ENCODE measurements around the gene MAP3K21. TPM values are rescaled to one million over a fixed set of nuclear protein-coding genes. Genes with fewer than 3 reads are reported as not detected.

Gene MAP3K21
- total and polyA plus RNA-seq, 2 of the 4 experiments (the other 2 are of a cell fraction), result 0.15 to 0.18 TPM

GRCh38 chr1:233338102-233338501 is 10.6 kb downstream of the MAP3K21 start:
- no peaks in the 10 kb centered on the region for H4K20me1 ChIP-seq (ENCODE audit: insufficient read depth, low read length)
- dilution Hi-C loops (cut with HindIII; ENCODE audit: low sequenced_read_pairs, unreplicated experiment), result no loop called here
- H3K27me3 ChIP-seq (ENCODE audit: control insufficient read depth, insufficient read depth, low read length), result peaks cover 5% of the 10 kb centered on the region
- no peak overlapping the region for H3K23ac ChIP-seq (ENCODE audit: low read depth, low read length)
- intact Hi-C loops (cut with micrococcal nuclease), result no loop called here
- in situ Hi-C loops (cut with MboI; ENCODE audit: low sequenced_read_pairs), result no loop called here
- no peak overlapping the region for H3K4me3 ChIP-seq (ENCODE audit: insufficient read depth, low read depth, low read length)
- no peak overlapping the region for H3K9ac ChIP-seq (ENCODE audit: low read depth, low read length)
- no peak overlapping the region for H2AK9ac ChIP-seq (replicated peaks; ENCODE audit: low read depth, low read length, poor library complexity)
- no peak overlapping the region for H3K4me2 ChIP-seq (ENCODE audit: low read depth, low read length)
- no peak overlapping the region for H3K27ac ChIP-seq (ENCODE audit: insufficient read depth, low read length)
- TF ChIP-seq MAFK (IDR thresholded peaks at IDR 0.05; ENCODE audit: low read depth, low read length) (no peak), SMC3 (IDR thresholded peaks at IDR 0.05; ENCODE audit: low read depth, low read length) (no peak), RAD21 (IDR thresholded peaks at IDR 0.05; ENCODE audit: low read length) (no peak)
- no peak overlapping the region for H3K56ac ChIP-seq (ENCODE audit: extremely low read depth, insufficient read depth, low read length)
- no TSS peak for BruUV-seq (replicated peaks)
- H2BK5ac ChIP-seq (ENCODE audit: low read depth, low read length, poor library complexity, severe bottlenecking), result no peak overlapping the region
- H3K4ac ChIP-seq (ENCODE audit: low read depth, low read length), result no peak overlapping the region
- CTCF ChIA-PET, result interaction anchor here (0.7 kb wide), 1 partner anchor 26 kb away, joined by 3 read pairs; no protein-coding TSS in a partner anchor
- H2BK120ac ChIP-seq (ENCODE audit: low read depth, low read length), result no peak overlapping the region
- no peak overlapping the region for H3K14ac ChIP-seq (replicated peaks; ENCODE audit: low read depth, low read length)
- POLR2A ChIA-PET (ENCODE audit: unreplicated experiment), result no interaction called here
- no peak overlapping the region for H4K8ac ChIP-seq (ENCODE audit: low read depth in 2 of 2, low read length in 2 of 2)
- H3K18ac ChIP-seq (ENCODE audit: low read depth, low read length), result no peak overlapping the region
- H3K4me1 ChIP-seq (ENCODE audit: control insufficient read depth, insufficient read depth, low read length), result no peaks in the 10 kb centered on the region
- ATAC-seq (ENCODE audit: low read depth) (no peak), DNase-seq (no peak)
- no peak overlapping the region for H4K91ac ChIP-seq (ENCODE audit: insufficient read depth, low read depth, low read length)
- H3K9me1 ChIP-seq (ENCODE audit: insufficient read depth, low read length), result no peaks in the 10 kb centered on the region
- H2AFZ ChIP-seq (replicated peaks; ENCODE audit: low read length, poor library complexity), result no peak overlapping the region
- H3K79me1 ChIP-seq (ENCODE audit: low read depth in 1 of 2, low read length in 2 of 2), result no peaks in the 10 kb centered on the region
- no peak overlapping the region for H4K5ac ChIP-seq (ENCODE audit: low read depth, low read length)
- H3K9me3 ChIP-seq (ENCODE audit: control insufficient read depth, insufficient read depth, low read length), result no peaks in the 10 kb centered on the region
- no peak overlapping the region for H2AK5ac ChIP-seq (ENCODE audit: low read depth, low read length)
- no peaks in the 10 kb centered on the region for H3K36me3 ChIP-seq (ENCODE audit: control insufficient read depth, insufficient read depth, low read length)
- H2BK20ac ChIP-seq (ENCODE audit: low read depth, low read length), result no peak overlapping the region
- WGBS, 2 experiments (ENCODE audit: extremely low coverage in 2 of 2, insufficient read length in 1 of 2), result no CpG with 5 or more reads among the region's 2 CpGs
- no peak overlapping the region for H2BK15ac ChIP-seq (ENCODE audit: low read depth, low read length)
